Measurements from ENCODE around the gene ESM1. TPM values are rescaled to one million over a fixed set of nuclear protein-coding genes. Genes with fewer than 3 reads are reported as not detected.

The ESM1 gene
- total and polyA plus RNA-seq, 2 of the 8 experiments (the other 6 are each of a cell fraction or from before 2014, with no cell fraction given): not detected

DNA sequence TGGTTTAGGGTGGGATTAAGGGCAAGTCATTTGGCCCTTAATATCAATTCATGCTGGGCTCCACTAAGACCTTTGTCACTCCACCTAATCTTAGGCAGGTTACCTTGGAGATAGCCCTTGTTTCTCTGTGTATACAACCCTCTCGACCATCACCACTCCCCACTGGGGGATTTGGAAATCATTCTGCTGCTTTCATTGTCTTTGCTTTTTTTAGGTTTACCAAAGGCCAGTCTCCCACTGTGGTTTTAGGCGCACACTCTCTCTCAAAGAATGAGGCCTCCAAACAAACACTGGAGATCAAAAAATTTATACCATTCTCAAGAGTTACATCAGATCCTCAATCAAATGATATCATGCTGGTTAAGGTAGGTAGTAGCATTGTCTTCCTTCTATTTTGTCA lies 44.8 kb upstream of the ESM1 start:
- ChIA-PET POLR2A (ENCODE audit: partially characterized antibody) (no interaction called here), CTCF (ENCODE audit: partially characterized antibody) (interaction anchor here (0.9 kb wide), 1 partner anchor 86 kb away, joined by 4 read pairs; no protein-coding TSS in a partner anchor)
- H3K79me2 ChIP-seq (ENCODE audit: control insufficient read depth in 1 of 2, insufficient read depth in 2 of 2, low read length in 2 of 2): no peaks in the 10 kb centered on the region
- H2BK5ac ChIP-seq (ENCODE audit: low read depth, low read length): no peak overlapping the region
- no peaks in the 10 kb centered on the region for H3K79me1 ChIP-seq (ENCODE audit: low read depth, low read length)
- no peak for DNase-seq (ENCODE audit: low read depth in 1 of 2, low spot score in 2 of 2)
- H4K91ac ChIP-seq (replicated peaks; ENCODE audit: insufficient read length, low read length): no peak overlapping the region
- no peak overlapping the region for H3K27ac ChIP-seq (ENCODE audit: low read depth, low read length)
- no peak overlapping the region for H2AFZ ChIP-seq (ENCODE audit: low read length)
- H3K23me2 ChIP-seq (ENCODE audit: low read depth, low read length): no peaks in the 10 kb centered on the region
- WGBS, 2 experiments (ENCODE audit: extremely low coverage in 1 of 2, insufficient coverage in 1 of 2, insufficient read length in 1 of 2, insufficient replicate concordance in 2 of 2, low coverage in 1 of 2, low lambda C conversion rate in 2 of 2, missing lambda C conversion rate in 1 of 2): 63% methylated on average over 2 of the region's 2 CpGs; no CpG with 5 or more reads in 1 of the 2 experiments
- no peak overlapping the region for H3K23ac ChIP-seq (ENCODE audit: insufficient read length)
- no peaks in the 10 kb centered on the region for H3K27me3 ChIP-seq (replicated peaks in 1 of 4; ENCODE audit: control insufficient read depth in 3 of 4, extremely low read depth in 1 of 4, insufficient read depth in 3 of 4, low read length in 3 of 4)
- no peak overlapping the region for H3K9ac ChIP-seq (replicated peaks in 1 of 4; ENCODE audit: extremely low read depth in 1 of 4, low read depth in 3 of 4, low read length in 3 of 4)
- no peak overlapping the region for H3K4ac ChIP-seq (replicated peaks; ENCODE audit: insufficient read length, low read depth, low read length)
- no peak overlapping the region for H4K5ac ChIP-seq (ENCODE audit: insufficient read length, low read depth, low read length)
- H2AK5ac ChIP-seq (ENCODE audit: low read depth, low read length): no peak overlapping the region
- no peak overlapping the region for H4K8ac ChIP-seq (ENCODE audit: extremely low read depth, insufficient read depth, low read length)
- no peak overlapping the region for H3K4me3 ChIP-seq (ENCODE audit: extremely low read depth in 1 of 4, insufficient read depth in 2 of 4, low read depth in 3 of 4, low read length in 4 of 4)
- H3K4me1 ChIP-seq (replicated peaks in 1 of 4; ENCODE audit: control insufficient read depth in 3 of 4, insufficient read depth in 4 of 4, low read length in 3 of 4): peaks cover 0 to 6% (median 0%) of the 10 kb centered on the region in 4 experiments; a peak in 1 of 7 replicates
- TF ChIP-seq CBX5 (IDR thresholded peaks at IDR 0.05; ENCODE audit: low read depth, low read length) (no peak), EP300 (IDR thresholded peaks at IDR 0.05; ENCODE audit: borderline replicate concordance in 1 of 2, low read depth in 2 of 2, low read length in 2 of 2) (0 out of 3 replicates have a peak, but pooled peaks of 1 of the 2 experiments have one; percentile 37), NANOG (IDR thresholded peaks at IDR 0.05; ENCODE audit: insufficient read depth, low read depth, low read length, poor library complexity, severe bottlenecking) (no peak), BCL11A (IDR thresholded peaks at IDR 0.05; ENCODE audit: low read depth in 2 of 2, low read length in 2 of 2) (peak in 1 of 2 experiments; percentile 9), CHD2 (IDR thresholded peaks at IDR 0.05; ENCODE audit: low read length) (no peak)
- TF ChIP-seq, protein P1, sequence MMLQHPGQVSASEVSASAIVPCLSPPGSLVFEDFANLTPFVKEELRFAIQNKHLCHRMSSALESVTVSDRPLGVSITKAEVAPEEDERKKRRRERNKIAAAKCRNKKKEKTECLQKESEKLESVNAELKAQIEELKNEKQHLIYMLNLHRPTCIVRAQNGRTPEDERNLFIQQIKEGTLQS (IDR thresholded peaks at IDR 0.05; ENCODE audit: insufficient read depth, low read depth, low read length): no peak
- TF ChIP-seq, protein P2, sequence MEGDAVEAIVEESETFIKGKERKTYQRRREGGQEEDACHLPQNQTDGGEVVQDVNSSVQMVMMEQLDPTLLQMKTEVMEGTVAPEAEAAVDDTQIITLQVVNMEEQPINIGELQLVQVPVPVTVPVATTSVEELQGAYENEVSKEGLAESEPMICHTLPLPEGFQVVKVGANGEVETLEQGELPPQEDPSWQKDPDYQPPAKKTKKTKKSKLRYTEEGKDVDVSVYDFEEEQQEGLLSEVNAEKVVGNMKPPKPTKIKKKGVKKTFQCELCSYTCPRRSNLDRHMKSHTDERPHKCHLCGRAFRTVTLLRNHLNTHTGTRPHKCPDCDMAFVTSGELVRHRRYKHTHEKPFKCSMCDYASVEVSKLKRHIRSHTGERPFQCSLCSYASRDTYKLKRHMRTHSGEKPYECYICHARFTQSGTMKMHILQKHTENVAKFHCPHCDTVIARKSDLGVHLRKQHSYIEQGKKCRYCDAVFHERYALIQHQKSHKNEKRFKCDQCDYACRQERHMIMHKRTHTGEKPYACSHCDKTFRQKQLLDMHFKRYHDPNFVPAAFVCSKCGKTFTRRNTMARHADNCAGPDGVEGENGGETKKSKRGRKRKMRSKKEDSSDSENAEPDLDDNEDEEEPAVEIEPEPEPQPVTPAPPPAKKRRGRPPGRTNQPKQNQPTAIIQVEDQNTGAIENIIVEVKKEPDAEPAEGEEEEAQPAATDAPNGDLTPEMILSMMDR (IDR thresholded peaks at IDR 0.05; ENCODE audit: control extremely low read depth in 1 of 3, insufficient read depth in 1 of 3, low read depth in 1 of 3, low read length in 3 of 3): no peak
- no peak overlapping the region for H2BK20ac ChIP-seq (ENCODE audit: low read length)
- H2BK15ac ChIP-seq (ENCODE audit: low read length): no peak overlapping the region
- H2BK12ac ChIP-seq (ENCODE audit: low read depth, low read length): no peak overlapping the region
- no peaks in the 10 kb centered on the region for H3K9me3 ChIP-seq (ENCODE audit: insufficient read depth in 2 of 2, low read depth in 1 of 2, low read length in 1 of 2)
- H3K14ac ChIP-seq (ENCODE audit: insufficient read length): no peak overlapping the region
- H3K4me2 ChIP-seq (ENCODE audit: insufficient read depth in 1 of 2, low read depth in 2 of 2, low read length in 2 of 2): no peak overlapping the region
- H3K18ac ChIP-seq (ENCODE audit: extremely low read depth, low read length): no peak overlapping the region
- no peak for FAIRE-seq
- H2BK120ac ChIP-seq (replicated peaks; ENCODE audit: low read depth, low read length): no peak overlapping the region
- no peak overlapping the region for H3K56ac ChIP-seq (replicated peaks; ENCODE audit: insufficient read length, low read depth, low read length)
- H4K20me1 ChIP-seq (replicated peaks in 1 of 2; ENCODE audit: control insufficient read depth in 1 of 2, insufficient read depth in 2 of 2, low read length in 2 of 2): no peaks in the 10 kb centered on the region
- H3K36me3 ChIP-seq (ENCODE audit: control insufficient read depth in 2 of 4, insufficient read depth in 4 of 4, low read length in 3 of 4): no peaks in the 10 kb centered on the region

Measured in H1 (cell line).